ENCODE data around the gene GPR65.

DNA sequence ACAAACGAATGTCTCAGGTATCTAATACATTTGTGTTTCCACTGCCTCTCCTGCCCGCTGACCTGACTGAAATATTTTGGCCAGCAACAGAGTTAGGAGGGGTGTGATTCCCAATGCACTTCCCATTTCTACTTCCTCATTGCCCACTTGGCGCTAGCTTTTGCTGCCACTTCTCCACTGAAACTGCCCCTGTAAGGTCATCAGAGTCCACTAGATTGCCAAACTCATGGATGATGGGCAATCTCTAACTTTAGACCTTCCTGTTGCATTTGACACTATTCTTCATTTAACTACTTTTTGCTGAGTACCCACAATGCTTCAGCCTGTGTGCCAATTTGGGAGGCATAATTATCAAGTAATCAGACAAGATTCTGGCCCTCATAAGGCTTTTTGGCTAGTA is 40.8 kb downstream of the GPR65 start:
- TF ChIP-seq CTCF (IDR thresholded peaks at IDR 0.05 in 2 of 3, conservative IDR thresholded peaks at IDR 0.05 in 1 of 3; ENCODE audit: control insufficient read depth in 2 of 3, extremely low read depth in 1 of 3, insufficient read depth in 1 of 3, low read depth in 3 of 3, low read length in 3 of 3) (no peak), PML (IDR thresholded peaks at IDR 0.05; ENCODE audit: low read length) (no peak), PAX5 (IDR thresholded peaks at IDR 0.05; ENCODE audit: borderline replicate concordance, low read depth, low read length) (no peak), ATF7 (IDR thresholded peaks at IDR 0.05; ENCODE audit: low read depth) (no peak), EED (IDR thresholded peaks at IDR 0.05; ENCODE audit: low read depth) (no peak), NRF1 (conservative IDR thresholded peaks at IDR 0.05; ENCODE audit: low read depth, low read length) (no peak), CBFB (IDR thresholded peaks at IDR 0.05; ENCODE audit: low read depth) (no peak), KDM1A (IDR thresholded peaks at IDR 0.05; ENCODE audit: borderline replicate concordance) (no peak), CHD2 (IDR thresholded peaks at IDR 0.05; ENCODE audit: borderline replicate concordance, low read depth, low read length) (no peak), TAF1 (IDR thresholded peaks at IDR 0.05; ENCODE audit: borderline replicate concordance, low read depth, low read length) (no peak)
- TF ChIP-seq, protein P1, sequence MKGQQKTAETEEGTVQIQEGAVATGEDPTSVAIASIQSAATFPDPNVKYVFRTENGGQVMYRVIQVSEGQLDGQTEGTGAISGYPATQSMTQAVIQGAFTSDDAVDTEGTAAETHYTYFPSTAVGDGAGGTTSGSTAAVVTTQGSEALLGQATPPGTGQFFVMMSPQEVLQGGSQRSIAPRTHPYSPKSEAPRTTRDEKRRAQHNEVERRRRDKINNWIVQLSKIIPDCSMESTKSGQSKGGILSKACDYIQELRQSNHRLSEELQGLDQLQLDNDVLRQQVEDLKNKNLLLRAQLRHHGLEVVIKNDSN (IDR thresholded peaks at IDR 0.05; ENCODE audit: borderline replicate concordance, extremely low read length, insufficient read depth, low read depth, low read length) = no peak
- TF ChIP-seq, protein P2, sequence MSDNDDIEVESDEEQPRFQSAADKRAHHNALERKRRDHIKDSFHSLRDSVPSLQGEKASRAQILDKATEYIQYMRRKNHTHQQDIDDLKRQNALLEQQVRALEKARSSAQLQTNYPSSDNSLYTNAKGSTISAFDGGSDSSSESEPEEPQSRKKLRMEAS (IDR thresholded peaks at IDR 0.05; ENCODE audit: low read depth, low read length) = no peak
- TF ChIP-seq, protein P3, sequence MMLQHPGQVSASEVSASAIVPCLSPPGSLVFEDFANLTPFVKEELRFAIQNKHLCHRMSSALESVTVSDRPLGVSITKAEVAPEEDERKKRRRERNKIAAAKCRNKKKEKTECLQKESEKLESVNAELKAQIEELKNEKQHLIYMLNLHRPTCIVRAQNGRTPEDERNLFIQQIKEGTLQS (IDR thresholded peaks at IDR 0.05; ENCODE audit: borderline replicate concordance, extremely low read depth, low read depth, low read length) = no peak

All from GM12878 (cell line).